GM23338 (cell line): ENCODE data around the gene KCNAB1. TPM values are rescaled to one million over a fixed set of nuclear protein-coding genes. Genes with fewer than 3 reads are reported as not detected.

Experiments
- ATAC-seq: fragments of 200-7000 bp; cut with Tn5 transposase; 3 replicates; pipeline ENCODE4 v1.9.1; 2020
- DNase-seq: peaks from one replicate; pipeline ENCODE4 v3.0.0-alpha.2; 2015; ENCODE audit warnings: low spot score
- H2AFZ ChIP-seq: fragments of 200-600 bp; sonication (generic); 2 replicates; pipeline ENCODE4 v1.8.0; 2016; ENCODE audit warnings: antibody characterized with exemption, mild to moderate bottlenecking, moderate library complexity
- H3F3A ChIP-seq: fragments of 200-600 bp; sonication (generic); replicated peaks from 2 replicates; pipeline ENCODE4 v1.8.0; 2017; ENCODE audit warnings: antibody characterized with exemption, mixed run types, low read depth
- H3K27ac ChIP-seq: fragments of 200-600 bp; sonication (generic); 2 replicates; pipeline ENCODE4 v1.6.1; 2016; ENCODE audit warnings: low read depth
- H3K27me3 ChIP-seq: fragments of 200-600 bp; sonication (generic); 2 replicates; pipeline ENCODE4 v1.8.0; 2016; ENCODE audit warnings: mild to moderate bottlenecking, mixed run types, moderate library complexity; ENCODE audit not compliant: insufficient read depth
- H3K36me3 ChIP-seq: fragments of 200-600 bp; sonication (generic); 2 replicates; pipeline ENCODE4 v1.8.0; 2016; ENCODE audit warnings: mild to moderate bottlenecking; ENCODE audit not compliant: insufficient read depth
- H3K4me1 ChIP-seq: fragments of 200-600 bp; sonication (generic); 2 replicates; pipeline ENCODE4 v1.8.0; 2016; ENCODE audit warnings: mild to moderate bottlenecking, moderate library complexity; ENCODE audit not compliant: insufficient read depth
- H3K4me2 ChIP-seq: fragments of 200-600 bp; sonication (generic); 2 replicates; pipeline ENCODE4 v1.7.1; 2017; ENCODE audit warnings: mixed run types
- H3K4me3 ChIP-seq: fragments of 200-600 bp; sonication (generic); 2 replicates; pipeline ENCODE4 v1.6.1; 2016; ENCODE audit warnings: mixed run types
- H3K79me2 ChIP-seq: fragments of 200-600 bp; sonication (generic); replicated peaks from 2 replicates; pipeline ENCODE4 v1.8.0; 2017; ENCODE audit warnings: mild to moderate bottlenecking; ENCODE audit not compliant: insufficient read depth
- H3K9me2 ChIP-seq: fragments of 200-600 bp; sonication (generic); 2 replicates; pipeline ENCODE4 v1.8.0; 2017; ENCODE audit not compliant: insufficient read depth
- H4K20me1 ChIP-seq: fragments of 200-600 bp; sonication (generic); replicated peaks from 2 replicates; pipeline ENCODE4 v1.8.0; 2017; ENCODE audit warnings: mild to moderate bottlenecking; ENCODE audit not compliant: insufficient read depth
- H3K27ac Mint-ChIP-seq: 2 replicates; pipeline ENCODE4 v1.8.0; 2020; ENCODE audit warnings: inconsistent platforms, mild to moderate bottlenecking, moderate library complexity, mixed read lengths
- H3K27me3 Mint-ChIP-seq: 3 replicates; pipeline ENCODE4 v1.8.0; 2022; ENCODE audit warnings: low read depth, mild to moderate bottlenecking, moderate library complexity, mixed read lengths, inconsistent platforms; ENCODE audit not compliant: insufficient read depth, poor library complexity
- H3K36me3 Mint-ChIP-seq: 3 replicates; pipeline ENCODE4 v1.8.0; 2021; ENCODE audit warnings: low read depth, mild to moderate bottlenecking, inconsistent platforms, moderate library complexity, mixed read lengths
- H3K4me1 Mint-ChIP-seq: 3 replicates; pipeline ENCODE4 v1.8.0; 2020; ENCODE audit warnings: mild to moderate bottlenecking, inconsistent platforms, mixed read lengths
- H3K4me3 Mint-ChIP-seq: 3 replicates; pipeline ENCODE4 v1.8.0; 2021; ENCODE audit warnings: moderate library complexity, mild to moderate bottlenecking, inconsistent platforms, mixed read lengths
- H3K9me3 Mint-ChIP-seq: 3 replicates; pipeline ENCODE4 v1.8.0; 2020; ENCODE audit warnings: moderate library complexity, mild to moderate bottlenecking, inconsistent platforms, mixed read lengths
- CREB1 ChIP-seq: fragments of 250-450 bp; sonication (Bioruptor Pico); IDR thresholded peaks from 2 replicates; pipeline ENCODE4 v1.5.0; 2020; ENCODE audit warnings: low read depth, mild to moderate bottlenecking, moderate library complexity
- CTCF ChIP-seq, 2 experiments: fragments of 200-600 bp in 1 of 2; sonication (generic) in 1 of 2; conservative IDR thresholded peaks; 2 replicates each; pipeline versions ENCODE4 v1.5.1 to v1.6.1; 2016 to 2017; ENCODE audit warnings: antibody characterized with exemption in 2 of 2, low read depth in 2 of 2, mild to moderate bottlenecking in 2 of 2, moderate library complexity in 1 of 2
- STAT1 ChIP-seq: IDR thresholded peaks from one replicate; pipeline ENCODE4 v1.6.1; 2016; ENCODE audit warnings: antibody characterized with exemption; ENCODE audit not compliant: unreplicated experiment
- ZNF331 ChIP-seq: fragments of 250-450 bp; sonication (Bioruptor Pico); IDR thresholded peaks from 2 replicates; pipeline ENCODE4 v1.5.0; 2020; ENCODE audit warnings: low read depth, mild to moderate bottlenecking, moderate library complexity
- polyA plus RNA-seq: library from polyadenylated mRNA; unstranded; fragments of >200 nt; fragmentation: Nextera tagmentation; extraction: Ambion mirVana; gene quantifications from 2 replicates; pipeline ENCODE4 v1.2.1, GENCODE V29; 2016
- total RNA-seq: library from RNA; depleted of rRNA; stranded (reverse); fragments of >200 nt; shearing (Covaris generic); gene quantifications from 2 replicates; pipeline ENCODE4 v1.2.3, GENCODE V29; 2014

The KCNAB1 gene
- total and polyA plus RNA-seq, 2 experiments from 2014 or later: 0.69 to 2.6 TPM

- H3F3A ChIP-seq: no peaks in the 10 kb centered on the region
- no peaks in the 10 kb centered on the region for H4K20me1 ChIP-seq
- Mint-ChIP-seq H3K4me3 (no peak overlapping the region), H3K36me3 (peaks cover 3% of the 10 kb centered on the region; the same call in 1 of the 3 replicates), H3K27me3 (peaks cover 3% of the 10 kb centered on the region), H3K4me1 (peaks cover 3% of the 10 kb centered on the region), H3K9me3 (peaks cover 7% of the 10 kb centered on the region), H3K27ac (no peak overlapping the region; the same call in 1 of the 2 replicates)
- peak; percentile 64 for ATAC-seq
- TF ChIP-seq STAT1: no peak
- no peak for TF ChIP-seq ZNF331 (CRISPR knock-in tag)
- no peak for TF ChIP-seq CREB1
- TF ChIP-seq CTCF (conservative IDR thresholded peaks at IDR 0.05; ENCODE audit: low read depth in 2 of 2): peak; percentile 86 to 91
- H3K4me2 ChIP-seq: no peak overlapping the region
- no peaks in the 10 kb centered on the region for H3K79me2 ChIP-seq
- no peak overlapping the region for H3K4me3 ChIP-seq
- H3K27ac ChIP-seq: no peak overlapping the region
- no peaks in the 10 kb centered on the region for H3K9me2 ChIP-seq
- DNase-seq: peak; percentile 80
- H3K36me3 ChIP-seq: 0 out of 2 replicates have a peak, but pooled peaks cover 4% of the 10 kb centered on the region
- no peaks in the 10 kb centered on the region for H3K27me3 ChIP-seq
- H2AFZ ChIP-seq: no peak overlapping the region
- no peaks in the 10 kb centered on the region for H3K4me1 ChIP-seq
Observed at GRCh38 chr3:156150434-156151066, 30.2 kb downstream of the KCNAB1 start.

GRCh38 chr3:156151824-156152428 lies 31.5 kb downstream of the KCNAB1 start:
- Histone ChIP-seq H4K20me1 (no peaks in the 10 kb centered on the region), H3K79me2 (no peaks in the 10 kb centered on the region), H3K4me1 (no peaks in the 10 kb centered on the region), H3F3A (no peaks in the 10 kb centered on the region), H2AFZ (peak overlapping the region; percentile 94), H3K27me3 (no peaks in the 10 kb centered on the region), H3K4me2 (no peak overlapping the region), H3K27ac (no peak overlapping the region), H3K4me3 (no peak overlapping the region), H3K9me2 (0 out of 2 replicates have a peak, but pooled peaks cover 3% of the 10 kb centered on the region), H3K36me3 (0 out of 2 replicates have a peak, but pooled peaks cover 4% of the 10 kb centered on the region)
- DNase-seq (peak; percentile 90), ATAC-seq (peak; percentile 96)
- H3K4me3 Mint-ChIP-seq: no peak overlapping the region
- H3K9me3 Mint-ChIP-seq: peaks cover 15% of the 10 kb centered on the region
- H3K27me3 Mint-ChIP-seq: peaks cover 3% of the 10 kb centered on the region
- peak; percentile 87 to 95 for TF ChIP-seq CTCF (conservative IDR thresholded peaks at IDR 0.05; ENCODE audit: low read depth in 2 of 2)
- TF ChIP-seq ZNF331 (CRISPR knock-in tag): no peak
- H3K4me1 Mint-ChIP-seq: peaks cover 3% of the 10 kb centered on the region
- no peak overlapping the region for H3K27ac Mint-ChIP-seq
- peaks cover 4% of the 10 kb centered on the region; the same call in 1 of the 3 replicates for H3K36me3 Mint-ChIP-seq
